ENCODE measurements around the gene ZNF446. TPM values are rescaled to one million over a fixed set of nuclear protein-coding genes. Genes with fewer than 3 reads are reported as not detected.
"Not testable (repeated sequence)": the region's sequence is repeated elsewhere in the genome, so short reads cannot be mapped to it uniquely, and the experiment has no call there.

ZNF446 gene
- total RNA-seq, 5 donors from 2014 or later (not counting 1 experiment from before 2014, with no cell fraction given) = 12.0 to 20.5 (median 18.9) TPM

DNA sequence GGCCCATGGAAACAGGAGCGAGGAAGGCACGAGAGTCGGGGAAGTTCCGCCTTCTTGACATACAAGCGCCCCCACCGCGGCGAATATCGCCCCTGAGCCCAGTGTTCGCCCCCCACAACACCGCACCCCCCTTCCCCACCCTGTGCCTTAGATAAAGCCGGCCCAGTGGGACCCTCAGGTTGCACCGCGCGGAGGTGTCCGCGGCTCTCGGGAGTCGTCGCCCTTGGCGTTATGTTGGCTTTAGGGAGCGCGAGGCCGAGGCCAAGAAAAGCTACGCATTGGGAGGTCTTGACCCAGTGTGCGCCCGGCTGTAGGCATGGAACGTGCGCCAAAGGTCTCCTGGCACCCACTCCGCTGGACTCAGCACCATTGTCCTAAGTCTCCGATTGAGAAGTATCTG is 35.6 kb upstream of the ZNF446 start:
- H3K27me3 ChIP-seq (replicated peaks in 1 of 2; ENCODE audit: control insufficient read depth in 2 of 2, extremely low read depth in 1 of 2, insufficient read depth in 2 of 2, low read length in 1 of 2) = peaks cover 0 to 4% of the 10 kb centered on the region in 2 experiments
- Mint-ChIP-seq H3K36me3 (peaks cover 40% of the 10 kb centered on the region), H3K4me3 (peak overlapping the region; percentile 85 to 98 (median 93)), H3K27me3 (no peaks in the 10 kb centered on the region), H3K27ac (peak overlapping the region; percentile 93 to 96), H3K9me3 (peaks cover 20 to 30% (median 22%) of the 10 kb centered on the region in 3 donors), H3K4me1 (peaks cover 15 to 36% (median 34%) of the 10 kb centered on the region in 3 donors)
- DNase-seq (peak in 1 of 35 experiments; percentile 1), ATAC-seq (replicated peaks in 1 of 4) (peak in 1 of 4 experiments; percentile 0)
- CTCF ChIA-PET = interaction anchor here in 1 of 2 donors (1.0 kb wide), 1 partner anchor 73 kb away, joined by 3 read pairs; no protein-coding TSS in a partner anchor
- H3K36me3 ChIP-seq (ENCODE audit: control insufficient read depth in 2 of 2, extremely low read depth in 1 of 2, insufficient read depth in 1 of 2, low read length in 1 of 2) = peaks cover 11 to 17% of the 10 kb centered on the region in 2 donors
- H3K27ac ChIP-seq (ENCODE audit: low read length) = peak overlapping the region; percentile 82
- H3K4me3 ChIP-seq (ENCODE audit: control insufficient read depth in 1 of 2, extremely low read depth in 1 of 2, low read length in 1 of 2) = peak overlapping the region; percentile 71 to 84
- 22% methylated on average over 22 of the region's 31 CpGs for WGBS (ENCODE audit: insufficient coverage)
- H3K4me1 ChIP-seq (ENCODE audit: control insufficient read depth in 1 of 2, extremely low read depth in 1 of 2, insufficient read depth in 2 of 2, low read length in 2 of 2) = peaks cover 6 to 25% of the 10 kb centered on the region in 2 experiments
- peaks cover 8% of the 10 kb centered on the region for H3K9me3 ChIP-seq
- POLR2A ChIA-PET = interaction anchor here in 1 of 2 donors (0.5 kb wide), 1 partner anchor 50 kb away, joined by 11 read pairs; no protein-coding TSS in a partner anchor

DNA sequence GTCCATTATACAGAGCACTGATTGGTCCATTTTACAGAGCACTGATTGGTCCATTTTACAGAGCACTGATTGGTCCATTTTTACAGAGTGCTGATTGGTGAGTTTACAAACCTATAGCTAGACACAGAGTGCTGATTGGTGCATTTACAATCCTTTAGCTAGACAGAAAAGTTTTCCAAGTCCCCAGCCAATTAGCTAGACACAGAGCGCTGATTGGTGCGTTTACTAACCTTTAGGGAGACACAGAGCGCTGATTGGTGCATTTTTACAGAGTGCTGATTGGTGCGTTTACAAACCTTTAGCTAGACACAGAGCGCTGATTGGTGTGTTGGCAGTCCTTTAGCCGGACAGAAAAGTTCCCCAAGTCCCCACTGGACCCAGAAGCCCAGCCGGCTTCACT is 33.2 kb upstream of the ZNF446 start:
- POLR2A ChIA-PET; H3K36me3 ChIP-seq (ENCODE audit: control insufficient read depth in 2 of 2, extremely low read depth in 1 of 2, insufficient read depth in 1 of 2, low read length in 1 of 2); H3K9me3 ChIP-seq; H3K4me3 ChIP-seq (ENCODE audit: control insufficient read depth in 1 of 2, extremely low read depth in 1 of 2, low read length in 1 of 2); DNase-seq; ATAC-seq (replicated peaks in 1 of 4); H3K27ac Mint-ChIP-seq; CTCF ChIA-PET; H3K4me3 Mint-ChIP-seq; H3K27ac ChIP-seq (ENCODE audit: low read length): not testable (repeated sequence)
- peaks cover 0 to 11% of the 10 kb centered on the region in 2 experiments for H3K27me3 ChIP-seq (replicated peaks in 1 of 2; ENCODE audit: control insufficient read depth in 2 of 2, extremely low read depth in 1 of 2, insufficient read depth in 2 of 2, low read length in 1 of 2)
- WGBS (ENCODE audit: insufficient coverage) = 84% methylated on average over 7 of the region's 7 CpGs
- peaks cover 15 to 33% (median 28%) of the 10 kb centered on the region in 3 donors for H3K4me1 Mint-ChIP-seq
- peaks cover 4 to 16% of the 10 kb centered on the region in 2 donors for H3K27me3 Mint-ChIP-seq
- H3K9me3 Mint-ChIP-seq = peaks cover 8 to 16% (median 16%) of the 10 kb centered on the region in 3 donors
- H3K4me1 ChIP-seq (ENCODE audit: control insufficient read depth in 1 of 2, extremely low read depth in 1 of 2, insufficient read depth in 2 of 2, low read length in 2 of 2) = peaks cover 6 to 25% of the 10 kb centered on the region in 2 experiments
- peaks cover 19% of the 10 kb centered on the region for H3K36me3 Mint-ChIP-seq

DNA sequence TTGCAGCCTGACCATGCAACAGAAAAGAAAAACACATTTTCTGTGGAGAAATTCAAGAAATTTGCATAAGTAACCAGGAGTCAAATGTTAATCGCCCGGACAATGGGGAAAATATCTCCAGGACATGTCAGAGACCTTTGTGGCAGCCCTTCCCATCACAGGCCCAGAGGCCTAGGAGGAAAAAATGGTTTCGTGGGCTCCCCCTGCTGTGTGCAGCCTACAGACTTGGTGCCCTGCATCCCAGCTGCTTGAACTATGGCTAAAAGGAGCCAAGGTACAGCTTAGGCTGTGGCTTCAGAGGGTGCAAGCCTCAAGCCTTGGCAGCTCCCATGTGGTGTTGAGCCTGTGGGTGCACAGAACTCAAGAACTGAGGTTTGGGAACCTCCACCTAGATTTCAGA is 27.3 kb upstream of the ZNF446 start:
- Histone ChIP-seq H3K4me3 (ENCODE audit: control insufficient read depth in 1 of 2, extremely low read depth in 1 of 2, low read length in 1 of 2) (peak overlapping the region in 1 of 2 donors; percentile 5), H3K27me3 (replicated peaks in 1 of 2; ENCODE audit: control insufficient read depth in 2 of 2, extremely low read depth in 1 of 2, insufficient read depth in 2 of 2, low read length in 1 of 2) (peaks cover 0 to 16% of the 10 kb centered on the region in 2 experiments), H3K4me1 (ENCODE audit: control insufficient read depth in 1 of 2, extremely low read depth in 1 of 2, insufficient read depth in 2 of 2, low read length in 2 of 2) (peaks cover 4 to 14% of the 10 kb centered on the region in 2 experiments)
- H3K9me3 Mint-ChIP-seq; H3K4me3 Mint-ChIP-seq; ATAC-seq (replicated peaks in 1 of 4); H3K27ac Mint-ChIP-seq; H3K9me3 ChIP-seq; POLR2A ChIA-PET; CTCF ChIA-PET; H3K36me3 Mint-ChIP-seq; H3K36me3 ChIP-seq (ENCODE audit: control insufficient read depth in 2 of 2, extremely low read depth in 1 of 2, insufficient read depth in 1 of 2, low read length in 1 of 2); H3K27ac ChIP-seq (ENCODE audit: low read length); DNase-seq: not testable (repeated sequence)
- H3K27me3 Mint-ChIP-seq = peaks cover 8 to 31% of the 10 kb centered on the region in 2 donors
- WGBS (ENCODE audit: insufficient coverage) = 72% methylated on average over 3 of the region's 3 CpGs
- H3K4me1 Mint-ChIP-seq = peaks cover 19 to 23% (median 22%) of the 10 kb centered on the region in 3 donors

DNA sequence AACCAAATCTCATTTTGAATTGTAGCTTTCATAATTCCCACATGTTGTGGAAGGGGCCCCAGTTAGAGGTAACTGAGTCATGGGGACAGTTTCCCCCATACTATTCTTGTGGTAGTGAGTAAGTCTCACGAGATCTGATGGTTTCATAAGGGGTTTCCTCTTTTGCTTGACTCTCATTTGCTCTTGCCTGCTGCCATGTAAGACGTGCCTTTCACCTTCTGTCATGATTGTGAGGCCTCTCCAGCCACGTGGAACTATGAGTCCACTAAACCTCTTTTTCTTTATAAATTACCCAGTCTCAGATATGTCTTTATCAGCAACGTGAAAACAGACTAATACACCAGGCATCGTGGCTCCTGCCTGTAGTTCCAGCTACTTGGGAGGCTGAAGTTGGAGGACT is 26.2 kb upstream of the ZNF446 start:
- H3K4me3 ChIP-seq (ENCODE audit: control insufficient read depth in 1 of 2, extremely low read depth in 1 of 2, low read length in 1 of 2); H3K27ac ChIP-seq (ENCODE audit: low read length); H3K9me3 Mint-ChIP-seq; H3K27ac Mint-ChIP-seq; H3K36me3 ChIP-seq (ENCODE audit: control insufficient read depth in 2 of 2, extremely low read depth in 1 of 2, insufficient read depth in 1 of 2, low read length in 1 of 2); DNase-seq; POLR2A ChIA-PET; ATAC-seq (replicated peaks in 1 of 4); H3K9me3 ChIP-seq; H3K4me3 Mint-ChIP-seq: not testable (repeated sequence)
- peaks cover 0 to 16% of the 10 kb centered on the region in 2 experiments for H3K27me3 ChIP-seq (replicated peaks in 1 of 2; ENCODE audit: control insufficient read depth in 2 of 2, extremely low read depth in 1 of 2, insufficient read depth in 2 of 2, low read length in 1 of 2)
- CTCF ChIA-PET = interaction anchor here (0.6 to 0.7 kb wide), 2 partner anchors 8 to 11 kb away, joined by 3 to 4 read pairs; no protein-coding TSS in a partner anchor
- peaks cover 22 to 24% (median 23%) of the 10 kb centered on the region in 3 donors for H3K4me1 Mint-ChIP-seq
- 46% methylated on average over 4 of the region's 5 CpGs for WGBS (ENCODE audit: insufficient coverage)
- H3K36me3 Mint-ChIP-seq = peaks cover 16% of the 10 kb centered on the region
- H3K4me1 ChIP-seq (ENCODE audit: control insufficient read depth in 1 of 2, extremely low read depth in 1 of 2, insufficient read depth in 2 of 2, low read length in 2 of 2) = peaks cover 4 to 14% of the 10 kb centered on the region in 2 experiments
- peaks cover 8 to 31% of the 10 kb centered on the region in 2 donors for H3K27me3 Mint-ChIP-seq

DNA sequence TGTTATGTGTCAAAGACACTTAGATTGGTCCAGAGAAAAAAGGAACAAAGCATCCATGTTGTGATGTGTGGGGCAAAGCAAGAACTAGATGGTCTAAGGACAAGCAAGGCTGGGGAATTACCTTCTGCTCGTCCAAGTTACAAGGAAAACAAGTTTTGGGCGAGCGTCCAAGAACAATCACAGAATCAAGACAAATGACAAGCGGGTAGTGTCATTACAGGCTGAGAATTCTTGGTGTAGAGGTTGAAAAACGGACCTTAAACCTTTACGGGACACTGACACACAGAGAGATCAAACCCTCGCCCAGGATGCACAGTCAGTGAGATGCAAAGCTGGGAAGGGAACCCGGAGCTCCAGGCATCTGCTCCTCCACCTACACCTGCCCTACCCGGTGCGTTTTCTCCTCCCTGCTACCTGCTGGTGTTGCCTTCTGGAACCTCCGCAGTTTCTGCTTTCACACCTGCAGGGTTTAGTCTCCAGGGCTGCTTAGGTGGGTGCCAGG is 25.2 kb upstream of the ZNF446 start:
- no peaks in the 10 kb centered on the region for H3K9me3 ChIP-seq
- peak overlapping the region; percentile 39 to 69 for H3K27ac Mint-ChIP-seq
- peaks cover 0 to 16% of the 10 kb centered on the region in 2 experiments for H3K27me3 ChIP-seq (replicated peaks in 1 of 2; ENCODE audit: control insufficient read depth in 2 of 2, extremely low read depth in 1 of 2, insufficient read depth in 2 of 2, low read length in 1 of 2)
- H3K4me3 Mint-ChIP-seq = peak overlapping the region; percentile 81 to 87 (median 86)
- peaks cover 22 to 24% (median 23%) of the 10 kb centered on the region in 3 donors for H3K4me1 Mint-ChIP-seq
- no peak overlapping the region for H3K27ac ChIP-seq (ENCODE audit: low read length)
- peaks cover 8 to 31% of the 10 kb centered on the region in 2 donors for H3K27me3 Mint-ChIP-seq
- ChIA-PET POLR2A (interaction anchor here (0.7 to 0.9 kb wide), 2 partner anchors 15 to 807 kb away, joined by 3 to 5 read pairs; no protein-coding TSS in a partner anchor), CTCF (interaction anchor here in 1 of 2 donors (0.8 to 1.2 kb wide), 3 partner anchors 10 to 88 kb away, joined by 3 to 4 read pairs (median 3); partner anchors contain the start of genes ZNF446 and ZNF497)
- no peak for DNase-seq
- H3K36me3 Mint-ChIP-seq = peaks cover 17% of the 10 kb centered on the region
- peak; percentile 24 to 34 (median 30) for ATAC-seq (replicated peaks in 1 of 4)
- H3K4me3 ChIP-seq (ENCODE audit: control insufficient read depth in 1 of 2, extremely low read depth in 1 of 2, low read length in 1 of 2) = peak overlapping the region; percentile 59 to 77
- H3K36me3 ChIP-seq (ENCODE audit: control insufficient read depth in 2 of 2, extremely low read depth in 1 of 2, insufficient read depth in 1 of 2, low read length in 1 of 2) = peaks cover 0 to 2% of the 10 kb centered on the region in 2 donors
- 16% methylated on average over 7 of the region's 11 CpGs for WGBS (ENCODE audit: insufficient coverage)
- peaks cover 2 to 6% (median 5%) of the 10 kb centered on the region in 3 donors for H3K9me3 Mint-ChIP-seq
- peaks cover 4 to 14% of the 10 kb centered on the region in 2 experiments for H3K4me1 ChIP-seq (ENCODE audit: control insufficient read depth in 1 of 2, extremely low read depth in 1 of 2, insufficient read depth in 2 of 2, low read length in 2 of 2)

DNA sequence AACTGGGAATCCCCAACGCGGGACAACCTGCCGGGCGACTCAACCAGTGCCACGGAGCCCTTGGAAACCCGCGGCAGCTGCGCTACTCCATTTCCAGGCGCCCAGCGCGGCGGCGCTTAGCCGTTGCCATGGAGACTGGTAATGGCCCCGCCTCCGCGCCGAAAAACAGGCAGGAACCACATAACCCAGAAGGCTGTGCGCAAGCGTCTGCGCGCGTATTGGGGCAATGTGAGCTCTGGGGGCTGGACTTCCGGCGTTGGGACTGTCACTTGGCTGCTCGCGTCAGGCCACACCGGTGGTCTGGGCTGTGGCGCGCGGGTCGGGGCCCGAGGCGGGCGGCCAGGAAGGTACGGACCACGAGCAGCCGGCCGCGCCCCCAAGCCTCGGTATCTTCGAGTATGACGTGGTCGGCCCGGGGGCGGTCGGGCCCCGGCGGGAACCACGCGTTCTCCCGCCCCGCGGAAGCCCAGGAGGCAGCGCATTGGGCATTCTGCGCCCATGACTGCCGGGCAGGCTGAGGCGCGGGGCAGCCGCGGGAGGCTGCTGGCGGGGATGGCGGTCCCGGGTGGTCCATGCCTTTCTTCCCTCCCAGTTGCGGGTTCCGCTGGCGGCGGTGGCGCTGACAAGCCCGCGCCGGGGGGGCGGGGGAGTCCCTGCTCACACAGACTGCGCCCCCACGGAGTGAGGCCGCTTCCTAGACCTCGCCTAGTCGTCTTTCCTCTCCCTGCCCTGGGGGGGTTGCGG is 24.6 kb upstream of the ZNF446 start, which contains the start of gene ZNF324B:
ZNF324B (plus strand) TSS at position 265 of the 744 bp plus-strand sequence. CDS start 2,080 bp downstream, outside the sequence.
- ChIA-PET POLR2A (interaction anchor here (0.7 to 0.9 kb wide), 2 partner anchors 14 to 45 kb away, joined by 3 read pairs; no protein-coding TSS in a partner anchor), CTCF (interaction anchor here in 1 of 2 donors (0.8 to 1.2 kb wide), 3 partner anchors 9 to 89 kb away, joined by 3 to 4 read pairs (median 3); partner anchors contain the start of genes ZNF446 and ZNF497)
- Mint-ChIP-seq H3K9me3 (peaks cover 2 to 6% (median 5%) of the 10 kb centered on the region in 3 donors), H3K27ac (peak within 1 kb of the TSS; percentile 39 to 69), H3K4me1 (peaks cover 22 to 24% (median 23%) of the 10 kb centered on the region in 3 donors), H3K27me3 (peaks cover 8 to 28% of the 10 kb centered on the region in 2 donors), H3K4me3 (peak within 1 kb of the TSS; percentile 81 to 87 (median 86)), H3K36me3 (peaks cover 19% of the 10 kb centered on the region)
- DNase-seq = peak; percentile 92 to 98 (median 96)
- ATAC-seq (replicated peaks in 1 of 4) = peak; percentile 97 to 98 (median 97)
- H3K27me3 ChIP-seq (replicated peaks in 1 of 2; ENCODE audit: control insufficient read depth in 2 of 2, extremely low read depth in 1 of 2, insufficient read depth in 2 of 2, low read length in 1 of 2) = peaks cover 0 to 16% of the 10 kb centered on the region in 2 experiments
- H3K4me1 ChIP-seq (ENCODE audit: control insufficient read depth in 1 of 2, extremely low read depth in 1 of 2, insufficient read depth in 2 of 2, low read length in 2 of 2) = peaks cover 4 to 14% of the 10 kb centered on the region in 2 experiments
- no peak within 1 kb of the TSS for H3K27ac ChIP-seq (ENCODE audit: low read length)
- peaks cover 3 to 5% of the 10 kb centered on the region in 2 donors for H3K36me3 ChIP-seq (ENCODE audit: control insufficient read depth in 2 of 2, extremely low read depth in 1 of 2, insufficient read depth in 1 of 2, low read length in 1 of 2)
- under 1% methylated on average over 68 of the region's 79 CpGs for WGBS (ENCODE audit: insufficient coverage)
- H3K4me3 ChIP-seq (ENCODE audit: control insufficient read depth in 1 of 2, extremely low read depth in 1 of 2, low read length in 1 of 2) = peak within 1 kb of the TSS; percentile 59 to 77
- no peaks in the 10 kb centered on the region for H3K9me3 ChIP-seq
